OCI-M2 (cell line): ENCODE measurements around the gene OR4C16.

Experiments used
- DNase-seq: peaks from one replicate; lab custom pipeline; 2025; ENCODE audit not compliant: unreplicated experiment; lab: John Stamatoyannopoulos, UW

The OR4C16 gene, protein sequence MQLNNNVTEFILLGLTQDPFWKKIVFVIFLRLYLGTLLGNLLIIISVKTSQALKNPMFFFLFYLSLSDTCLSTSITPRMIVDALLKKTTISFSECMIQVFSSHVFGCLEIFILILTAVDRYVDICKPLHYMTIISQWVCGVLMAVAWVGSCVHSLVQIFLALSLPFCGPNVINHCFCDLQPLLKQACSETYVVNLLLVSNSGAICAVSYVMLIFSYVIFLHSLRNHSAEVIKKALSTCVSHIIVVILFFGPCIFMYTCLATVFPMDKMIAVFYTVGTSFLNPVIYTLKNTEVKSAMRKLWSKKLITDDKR

DNA sequence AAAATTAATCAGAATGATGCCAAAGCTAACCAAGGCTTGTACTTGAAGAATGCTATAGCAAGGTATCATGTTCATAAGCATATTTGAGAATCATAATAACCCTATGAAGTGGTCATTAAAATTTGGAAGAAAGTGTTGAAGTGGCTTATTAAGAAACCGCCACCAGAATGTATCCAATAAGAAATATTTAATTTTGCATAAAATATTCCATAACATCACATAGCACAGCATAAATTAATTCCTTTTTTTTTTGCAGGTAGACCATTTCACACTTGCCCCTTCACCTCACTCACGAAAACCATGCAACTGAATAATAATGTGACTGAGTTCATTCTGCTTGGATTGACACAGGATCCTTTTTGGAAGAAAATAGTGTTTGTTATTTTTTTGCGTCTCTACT, at the start of gene OR4C16:
TSS of gene OR4C16 (plus strand) at position 301 of the 400 bp plus-strand sequence. CDS start at position 301, 0 bp downstream.
- no peak for DNase-seq

DNA sequence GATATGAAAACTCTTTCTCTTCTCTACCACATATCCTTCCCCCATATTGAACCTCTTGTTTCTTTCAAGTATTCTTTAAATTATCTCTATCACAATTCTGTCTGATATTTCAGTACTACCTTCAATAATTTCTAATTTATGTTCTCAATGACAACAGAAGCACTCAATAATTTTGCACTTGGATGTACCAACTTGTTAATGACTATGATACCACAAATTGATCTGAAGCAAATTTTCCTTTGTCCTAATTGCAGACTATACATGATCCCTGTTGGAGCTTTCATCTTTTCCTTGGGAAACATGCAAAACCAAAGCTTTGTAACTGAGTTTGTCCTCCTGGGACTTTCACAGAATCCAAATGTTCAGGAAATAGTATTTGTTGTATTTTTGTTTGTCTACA, 17.8 kb upstream of the OR4C16 start, which contains the start of gene OR4C15:
TSS of gene OR4C15 (plus strand) at position 301 of the 400 bp plus-strand sequence. CDS start at position 301, 0 bp downstream.
- no peak for DNase-seq

DNA sequence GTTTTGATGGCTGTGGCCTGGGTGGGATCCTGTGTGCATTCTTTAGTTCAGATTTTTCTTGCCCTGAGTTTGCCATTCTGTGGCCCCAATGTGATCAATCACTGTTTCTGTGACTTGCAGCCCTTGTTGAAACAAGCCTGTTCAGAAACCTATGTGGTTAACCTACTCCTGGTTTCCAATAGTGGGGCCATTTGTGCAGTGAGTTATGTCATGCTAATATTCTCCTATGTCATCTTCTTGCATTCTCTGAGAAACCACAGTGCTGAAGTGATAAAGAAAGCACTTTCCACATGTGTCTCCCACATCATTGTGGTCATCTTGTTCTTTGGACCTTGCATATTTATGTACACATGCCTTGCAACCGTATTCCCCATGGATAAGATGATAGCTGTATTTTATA, 620 bp downstream of the OR4C16 start:
- DNase-seq: no peak

DNA sequence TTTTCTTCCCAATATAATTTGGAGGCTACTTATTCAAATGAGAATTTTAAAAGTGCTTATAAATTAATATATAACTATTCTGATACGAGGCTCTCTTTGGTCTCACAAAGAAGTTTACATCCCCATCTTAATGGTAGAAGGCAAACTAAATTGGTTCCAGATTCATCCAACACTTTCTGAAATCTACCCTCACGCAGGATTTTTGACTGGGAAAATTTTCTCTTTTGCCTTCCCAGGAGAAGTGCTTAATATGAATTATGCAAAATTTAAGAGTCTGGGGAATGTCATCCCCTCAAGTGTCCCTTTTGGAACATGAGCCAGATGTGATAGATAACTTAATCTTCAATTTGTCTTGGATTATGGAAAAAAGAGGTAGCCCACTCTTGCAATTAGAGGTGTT, 35.6 kb downstream of the OR4C16 start, which contains the start of gene OR4C11:
TSS of gene OR4C11 (minus strand) at position 101 of the 400 bp plus-strand sequence. CDS start 3,272 bp downstream, outside the sequence.
- DNase-seq: no peak
